Measurements from ENCODE around the gene TNS3.

Gene TNS3

GRCh38 chr7:47256016-47256415 lies 325.9 kb downstream of the TNS3 start:
- no peak for DNase-seq (ENCODE audit: low spot score)

- DNase-seq (ENCODE audit: low spot score) = no peak
Observed at GRCh38 chr7:47255441-47255840, 326.5 kb downstream of the TNS3 start.

DNA sequence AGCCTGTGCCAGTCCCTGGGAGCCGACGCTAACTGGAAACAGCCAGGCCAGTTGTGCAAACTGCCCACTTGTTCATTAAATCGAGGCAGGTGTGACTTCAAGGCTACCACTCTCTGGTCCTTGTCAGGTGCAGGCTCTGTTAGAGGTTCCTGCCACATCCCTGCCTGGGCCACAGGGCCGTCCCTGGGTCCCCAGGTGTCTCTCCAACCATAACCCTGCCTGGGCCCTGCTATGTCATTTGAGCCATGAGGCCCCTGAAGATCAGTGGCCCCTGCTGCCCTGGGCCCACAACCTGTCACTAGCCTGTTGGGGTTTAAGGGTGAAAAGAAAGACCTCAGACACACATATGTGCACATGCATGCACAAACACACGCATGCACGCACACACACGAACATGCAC lies 326.9 kb downstream of the TNS3 start:
- DNase-seq (ENCODE audit: low spot score) = no peak

GRCh38 chr7:47254081-47254977 lies 327.6 kb downstream of the TNS3 start:
- DNase-seq (ENCODE audit: low spot score) = peak; percentile 49

DNA sequence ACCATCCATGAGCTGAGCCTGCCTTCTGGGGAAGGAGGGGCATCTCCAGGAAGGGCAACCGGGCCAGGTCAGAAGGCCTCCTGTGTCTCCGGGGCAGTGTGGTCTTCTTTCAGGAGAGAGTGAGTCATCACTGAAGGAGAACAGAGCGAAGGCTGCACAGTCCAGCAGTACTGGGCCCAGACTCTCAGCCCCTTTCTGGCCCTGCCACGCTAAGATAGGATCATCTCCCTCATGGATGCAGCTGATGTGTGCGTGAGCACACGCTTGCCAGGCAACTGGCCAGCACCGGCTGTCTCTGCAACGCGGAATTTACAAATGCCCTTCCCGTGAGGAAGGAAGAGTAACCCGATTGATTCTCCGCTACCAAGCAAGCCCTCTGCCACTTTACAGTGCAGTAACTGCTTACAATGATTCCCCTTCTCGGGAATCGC lies 328.2 kb downstream of the TNS3 start:
- peak; percentile 53 for DNase-seq (ENCODE audit: low spot score)

DNA sequence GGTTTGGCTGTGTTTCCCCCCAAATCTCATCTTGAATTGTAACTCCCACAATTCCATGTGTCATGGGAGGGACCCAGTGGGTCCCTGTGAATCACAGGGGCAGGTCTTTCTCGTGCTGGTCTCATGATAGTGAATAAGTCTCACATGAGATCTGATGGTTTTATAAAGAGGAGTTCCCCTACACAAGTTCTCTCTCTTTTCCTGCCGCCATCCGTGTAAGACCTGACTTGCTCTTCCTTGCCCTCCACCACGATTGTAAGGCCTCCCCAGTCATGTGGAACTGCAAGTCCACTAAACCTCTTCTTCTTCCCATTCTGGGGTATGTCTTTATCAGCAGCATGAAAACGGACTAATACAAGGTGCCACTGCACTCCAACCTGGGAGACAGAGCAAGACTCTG lies 329.2 kb downstream of the TNS3 start:
- DNase-seq (ENCODE audit: low spot score) = no peak

- no peak for DNase-seq (ENCODE audit: low spot score)
Observed at GRCh38 chr7:47249361-47249760, 332.6 kb downstream of the TNS3 start.

DNA sequence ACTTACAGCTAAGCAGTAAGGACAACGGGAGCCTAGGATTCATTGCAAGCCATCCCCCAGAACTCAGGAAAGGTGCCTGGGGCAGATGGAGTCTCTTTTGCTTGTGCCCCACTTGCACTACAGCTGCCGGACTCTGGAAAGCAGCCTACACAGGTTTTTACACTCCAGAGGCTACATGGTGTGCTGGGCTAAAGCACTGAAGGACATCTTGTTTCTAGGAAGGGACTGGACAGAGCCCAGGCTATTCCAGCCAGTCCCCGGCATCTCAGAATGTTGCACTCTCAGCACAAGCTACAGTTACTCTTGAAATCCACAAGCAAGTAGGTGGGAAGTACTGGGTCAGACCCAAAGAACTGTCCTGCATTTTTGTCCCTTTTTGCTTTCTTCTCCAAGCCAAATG lies 333.1 kb downstream of the TNS3 start:
- DNase-seq (ENCODE audit: low spot score) = no peak

- DNase-seq (ENCODE audit: low spot score) = no peak
Observed at GRCh38 chr7:47247132-47247531, 334.8 kb downstream of the TNS3 start.

- DNase-seq (ENCODE audit: low spot score) = no peak
Observed at GRCh38 chr7:47244692-47245091, 337.2 kb downstream of the TNS3 start.

DNA sequence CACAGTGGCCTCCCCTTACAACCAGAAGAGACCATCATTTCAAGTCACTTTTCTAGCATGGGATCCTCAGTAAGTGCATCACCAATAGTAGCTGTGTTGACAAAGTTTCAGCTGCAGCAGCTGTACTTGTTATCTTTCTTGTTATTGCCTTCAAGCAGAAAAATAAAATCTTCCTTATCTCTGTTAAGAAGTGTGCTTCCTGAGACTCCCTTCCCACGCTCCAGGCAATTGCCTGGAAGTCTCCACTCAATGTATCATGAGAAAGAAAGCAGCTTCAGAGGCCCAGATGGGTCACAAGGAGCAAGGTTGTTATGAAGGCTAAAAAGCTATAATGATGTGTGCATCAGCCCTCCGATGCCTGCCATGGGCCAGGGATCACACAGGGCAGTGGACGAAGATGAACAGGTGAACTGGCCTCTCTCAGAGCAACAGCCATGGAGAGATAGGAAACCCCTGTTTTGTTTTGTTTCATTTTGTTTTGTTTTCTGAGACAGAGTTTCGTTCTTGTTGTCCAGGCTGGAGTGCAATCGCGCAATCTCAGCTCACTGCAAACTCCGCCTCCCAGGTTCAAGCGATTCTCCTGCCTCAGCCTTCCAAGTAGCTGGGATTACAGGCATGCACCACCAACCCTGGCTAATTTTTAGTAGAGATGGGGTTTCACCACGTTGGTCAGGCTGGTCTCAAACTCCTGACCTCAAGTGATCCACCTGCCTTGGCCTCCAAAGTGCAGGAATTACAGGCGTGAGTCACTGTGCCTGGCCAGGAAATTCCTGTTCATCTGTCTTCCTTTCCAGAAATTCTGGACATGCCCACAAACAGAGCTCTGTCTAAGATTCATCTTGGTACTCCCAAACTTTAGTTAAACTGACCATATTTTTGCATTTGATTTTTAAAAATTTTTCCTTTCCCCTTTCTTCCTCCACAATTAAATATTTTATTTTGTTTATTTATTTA lies 340.5 kb downstream of the TNS3 start:
- peak; percentile 17 for DNase-seq (ENCODE audit: low spot score)

DNA sequence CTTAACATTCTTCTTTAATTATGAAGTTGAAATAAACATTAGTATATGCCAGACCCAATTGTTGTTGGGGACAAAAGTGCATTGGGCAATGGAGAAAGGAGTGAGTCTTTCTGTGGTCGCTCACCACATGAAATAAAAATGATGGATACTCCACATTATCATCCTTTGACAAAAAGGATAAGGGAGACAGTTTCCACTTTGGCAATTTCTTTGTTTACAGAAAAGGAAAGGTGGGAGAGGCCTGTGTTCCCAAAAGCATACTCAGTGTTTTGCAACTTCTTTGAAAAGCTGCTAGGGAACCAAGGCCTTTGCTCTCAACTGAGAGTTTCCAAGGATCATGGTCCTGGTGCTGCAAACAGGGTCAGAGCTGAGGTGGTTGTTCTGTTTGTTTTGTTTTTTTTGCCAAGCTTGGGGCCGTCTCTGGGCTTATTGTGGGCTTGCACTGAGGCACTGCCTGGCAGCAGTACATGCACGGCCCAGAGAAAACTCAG lies 341.9 kb downstream of the TNS3 start:
- no peak for DNase-seq (ENCODE audit: low spot score)

- no peak for DNase-seq (ENCODE audit: low spot score)
Observed at GRCh38 chr7:47239034-47239433, 342.9 kb downstream of the TNS3 start.

DNA sequence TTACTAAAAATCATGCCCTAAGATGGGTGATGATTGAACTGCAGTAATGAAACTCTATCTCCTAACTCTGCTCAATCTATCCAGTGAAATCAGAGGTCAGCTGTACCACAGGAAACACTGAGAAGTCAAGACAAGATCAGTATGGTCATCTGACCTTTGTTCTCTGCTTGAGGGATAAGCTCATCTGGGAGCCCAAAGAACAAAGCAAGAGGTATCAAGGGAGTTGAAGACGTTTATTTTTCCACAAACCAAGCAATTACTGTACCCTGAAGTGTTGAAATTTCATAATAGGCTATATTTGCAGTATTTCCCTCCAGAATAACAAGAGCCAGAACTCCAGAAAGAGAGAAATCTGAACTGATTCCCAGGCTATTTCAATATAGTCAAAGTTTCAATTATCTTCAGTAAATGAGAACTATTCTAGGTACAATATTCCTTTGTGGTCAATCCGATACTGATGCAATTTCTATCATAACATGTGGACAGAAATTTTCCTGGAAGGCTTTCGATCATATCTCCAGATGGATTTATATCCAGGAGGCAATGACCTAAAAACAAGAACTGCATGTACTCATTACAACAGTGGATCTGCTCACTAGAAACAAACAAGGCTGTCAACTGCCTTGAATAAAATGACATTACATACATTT lies 345.3 kb downstream of the TNS3 start:
- no peak for DNase-seq (ENCODE audit: low spot score)

DNA sequence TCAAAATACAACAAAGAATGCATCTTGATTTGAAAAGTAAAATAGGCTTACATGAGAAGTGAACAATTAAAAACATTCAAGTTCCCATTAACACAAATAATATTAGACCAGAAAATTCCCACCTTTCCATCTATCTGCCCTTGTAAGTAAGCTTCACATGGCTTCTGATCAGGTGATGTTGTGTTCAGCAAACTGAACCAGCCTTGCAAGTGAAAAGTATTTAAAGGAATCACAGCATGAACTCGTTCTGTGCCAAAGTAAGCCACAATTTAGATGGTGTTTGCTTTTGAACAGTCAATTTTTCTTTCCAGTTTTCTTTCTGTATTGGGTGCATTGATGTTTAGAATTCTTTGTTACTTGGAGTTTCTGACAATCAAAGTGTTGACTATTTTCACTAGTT lies 347.9 kb downstream of the TNS3 start:
- no peak for DNase-seq (ENCODE audit: low spot score)

GRCh38 chr7:47232751-47233412 lies 349.0 kb downstream of the TNS3 start:
- no peak for DNase-seq (ENCODE audit: low spot score)

DNA sequence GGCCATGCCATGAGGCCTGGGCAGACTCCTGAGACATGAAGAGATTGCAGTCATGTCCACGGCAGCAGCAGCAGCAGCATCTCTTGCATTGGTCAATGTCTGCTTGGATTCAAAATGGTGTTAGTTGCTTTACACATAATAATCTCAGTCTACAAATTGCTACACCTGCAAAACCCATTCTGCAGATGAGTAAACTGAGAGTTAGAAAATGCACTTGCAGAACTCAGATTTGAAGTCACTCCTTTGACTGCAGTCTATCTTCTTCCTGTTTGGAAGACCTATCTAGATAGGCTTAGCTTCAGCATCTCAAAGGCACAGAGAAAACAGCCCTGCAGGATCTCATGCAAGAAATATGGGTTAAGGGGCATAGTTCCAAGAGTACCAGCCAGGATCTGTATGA lies 350.3 kb downstream of the TNS3 start:
- DNase-seq (ENCODE audit: low spot score) = no peak

- no peak for DNase-seq (ENCODE audit: low spot score)
Observed at GRCh38 chr7:47231032-47231431, 350.9 kb downstream of the TNS3 start.

GRCh38 chr7:47228386-47229014 lies 353.4 kb downstream of the TNS3 start:
- no peak for DNase-seq (ENCODE audit: low spot score)

GRCh38 chr7:47227762-47228177 lies 354.1 kb downstream of the TNS3 start:
- DNase-seq (ENCODE audit: low spot score) = no peak

DNA sequence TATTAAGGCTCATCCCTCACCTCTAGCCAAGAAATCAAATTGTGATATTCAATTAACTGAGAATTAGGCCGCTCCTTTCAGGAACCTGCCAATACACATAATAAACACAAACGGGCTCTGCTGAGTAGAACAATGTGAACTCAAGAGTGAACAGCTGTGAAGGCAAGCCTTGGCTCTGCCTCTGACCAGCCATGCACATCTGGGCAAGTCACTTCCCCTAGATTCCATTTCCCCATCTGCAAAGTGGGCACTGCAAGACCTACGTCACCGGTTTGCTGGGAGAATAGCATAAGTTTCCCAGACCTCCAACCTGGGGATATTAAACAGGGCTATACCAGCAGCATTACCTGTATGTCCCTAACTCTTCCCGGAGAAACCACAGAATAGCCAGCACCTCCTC lies 355.2 kb downstream of the TNS3 start:
- DNase-seq (ENCODE audit: low spot score) = no peak

Data from kidney capillary endothelial cell (primary cell).